Neural cell (in vitro differentiated cells): ENCODE results near the gene BLOC1S5. TPM values are rescaled to one million over a fixed set of nuclear protein-coding genes. Genes with fewer than 3 reads are reported as not detected.

ENCODE experiments used
- H2AFZ ChIP-seq: fragments of 200-600, 300-800 bp; sonication (generic), shearing (Covaris generic); 2 replicates; pipeline ENCODE4 v1.6.0; 2014; ENCODE audit warnings: low read depth, mild to moderate bottlenecking, antibody characterized with exemption, low read length, moderate library complexity
- H3F3A ChIP-seq: fragments of 200-600 bp; shearing (Covaris generic); 2 replicates; pipeline ENCODE4 v1.6.1; 2016; ENCODE audit warnings: mild to moderate bottlenecking, moderate library complexity, mixed read lengths, antibody characterized with exemption, low read length; ENCODE audit not compliant: insufficient read depth, poor library complexity, severe bottlenecking
- H3K27ac ChIP-seq: fragments of 200-600, 300-800 bp; sonication (generic), shearing (Covaris generic); 2 replicates; pipeline ENCODE4 v1.5.1; 2014; ENCODE audit warnings: mild to moderate bottlenecking, low read length, moderate library complexity
- H3K27me3 ChIP-seq: fragments of 300-800, 200-600 bp; sonication (generic), shearing (Covaris generic); 2 replicates; pipeline ENCODE4 v1.6.0; 2014; ENCODE audit warnings: mild to moderate bottlenecking, low read depth, low read length, moderate library complexity; ENCODE audit not compliant: insufficient read depth
- H3K36me3 ChIP-seq: fragments of 300-800, 200-600 bp; sonication (generic), shearing (Covaris generic); 2 replicates; pipeline ENCODE4 v1.5.1; 2014; ENCODE audit warnings: mild to moderate bottlenecking, antibody characterized with exemption, low read length, moderate library complexity; ENCODE audit not compliant: insufficient read depth
- H3K4me2 ChIP-seq: fragments of 300-800, 200-600 bp; sonication (generic), shearing (Covaris generic); 2 replicates; pipeline ENCODE4 v1.6.0; 2014; ENCODE audit warnings: mild to moderate bottlenecking, low read length
- H3K4me3 ChIP-seq: fragments of 300-800, 200-600 bp; sonication (generic), shearing (Covaris generic); 2 replicates; pipeline ENCODE4 v1.5.1; 2014; ENCODE audit warnings: mild to moderate bottlenecking, low read length, moderate library complexity
- H3K79me2 ChIP-seq: fragments of 200-600 bp; shearing (Covaris generic); replicated peaks from 2 replicates; pipeline ENCODE4 v1.6.0; 2014; ENCODE audit warnings: mild to moderate bottlenecking, low read length, moderate library complexity; ENCODE audit not compliant: insufficient read depth
- H3K9ac ChIP-seq: fragments of 300-800, 200-600 bp; sonication (generic), shearing (Covaris generic); 2 replicates; pipeline ENCODE4 v1.6.1; 2016; ENCODE audit warnings: mild to moderate bottlenecking, low read length, mixed read lengths
- H3K9me2 ChIP-seq: fragments of 200-600 bp; shearing (Covaris generic); 2 replicates; pipeline ENCODE4 v1.6.1; 2016; ENCODE audit warnings: mild to moderate bottlenecking, low read length, mixed read lengths; ENCODE audit not compliant: insufficient read depth
- H3K9me3 ChIP-seq: fragments of 200-600, 300-800 bp; sonication (generic), shearing (Covaris generic); 2 replicates; pipeline ENCODE4 v1.6.1; 2016; ENCODE audit warnings: mild to moderate bottlenecking, mixed run types, low read length, moderate library complexity, mixed read lengths
- H4K20me1 ChIP-seq: fragments of 200-600 bp; shearing (Covaris generic); 2 replicates; pipeline ENCODE4 v1.6.1; 2016; ENCODE audit warnings: mild to moderate bottlenecking, mixed run types; ENCODE audit not compliant: insufficient read depth
- EP300 ChIP-seq: fragments of 450-650 bp; conservative IDR thresholded peaks from 2 replicates; pipeline ENCODE4 v1.6.1; 2014; ENCODE audit warnings: antibody characterized with exemption, mild to moderate bottlenecking, moderate library complexity; ENCODE audit not compliant: poor library complexity, severe bottlenecking
- EZH2 ChIP-seq: fragments of 200-600, 300-800 bp; shearing (Covaris generic), sonication (generic); IDR thresholded peaks from 2 replicates; pipeline ENCODE4 v1.6.1; 2014; ENCODE audit warnings: antibody characterized with exemption, low read length, borderline replicate concordance, mild to moderate bottlenecking; ENCODE audit not compliant: insufficient read depth, poor library complexity, severe bottlenecking
- MXI1 ChIP-seq: fragments of 450-650 bp; conservative IDR thresholded peaks from 2 replicates; pipeline ENCODE4 v1.6.1; 2014; ENCODE audit warnings: antibody characterized with exemption, mild to moderate bottlenecking; ENCODE audit not compliant: poor library complexity, severe bottlenecking
- POLR2AphosphoS5 ChIP-seq: IDR thresholded peaks from 2 replicates; pipeline ENCODE4 v1.6.1; 2012
- RAD21 ChIP-seq: fragments of 450-650 bp; conservative IDR thresholded peaks from 2 replicates; pipeline ENCODE4 v1.6.1; 2014; ENCODE audit warnings: antibody characterized with exemption, mild to moderate bottlenecking, moderate library complexity
- SMC3 ChIP-seq: fragments of 450-650 bp; conservative IDR thresholded peaks from 2 replicates; pipeline ENCODE4 v1.6.1; 2014; ENCODE audit warnings: antibody characterized with exemption, mild to moderate bottlenecking, moderate library complexity; ENCODE audit not compliant: poor library complexity
- TAF1 ChIP-seq: IDR thresholded peaks from 2 replicates; pipeline ENCODE4 v1.6.1; 2012; ENCODE audit warnings: low read depth
- polyA plus RNA-seq: library from polyadenylated mRNA; depleted of rRNA; stranded (reverse); fragments of >200 nt; gene quantifications from 2 replicates; pipeline ENCODE4 v1.2.3, GENCODE V29; 2014
- TF ChIP-seq, protein P1 (sequence below): IDR thresholded peaks from 2 replicates; pipeline ENCODE4 v1.6.1; 2012; ENCODE audit warnings: borderline replicate concordance
- TF ChIP-seq, protein P2 (sequence below): fragments of 450-650 bp; IDR thresholded peaks from 2 replicates; pipeline ENCODE4 v1.5.1; 2014; ENCODE audit warnings: antibody characterized with exemption, mild to moderate bottlenecking, moderate library complexity; ENCODE audit not compliant: poor library complexity, severe bottlenecking

Gene BLOC1S5
- polyA plus RNA-seq, 1 donor from 2014 or later: 12.2 TPM

DNA sequence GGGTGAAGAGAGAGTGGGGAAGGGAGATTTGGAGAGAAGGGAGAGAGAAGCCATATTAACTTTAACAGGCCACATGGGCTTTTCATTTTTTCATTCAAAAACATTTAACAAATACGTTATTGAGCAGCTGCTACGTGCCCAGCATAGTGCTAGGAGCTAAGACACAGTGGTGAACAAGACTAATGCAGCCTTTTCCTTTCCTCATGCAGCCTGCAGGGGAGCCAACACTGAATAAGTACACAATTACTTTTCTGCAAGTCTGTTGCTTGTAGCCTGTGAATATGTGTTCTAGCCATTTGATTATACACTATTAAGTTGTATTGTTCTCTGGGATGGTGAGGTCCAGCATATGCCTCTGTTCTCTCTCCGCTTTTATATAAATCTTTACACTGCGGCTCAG, 1.9 kb upstream of the BLOC1S5 start:
- Histone ChIP-seq H3F3A (no peaks in the 10 kb centered on the region), H3K36me3 (no peaks in the 10 kb centered on the region), H3K9ac (no peak overlapping the region), H3K27ac (no peak overlapping the region), H4K20me1 (no peaks in the 10 kb centered on the region), H3K9me2 (no peaks in the 10 kb centered on the region), H3K79me2 (no peaks in the 10 kb centered on the region), H2AFZ (no peak overlapping the region), H3K4me2 (no peak overlapping the region), H3K4me3 (no peak overlapping the region), H3K9me3 (no peaks in the 10 kb centered on the region), H3K27me3 (no peaks in the 10 kb centered on the region)
- TF ChIP-seq, protein P1, sequence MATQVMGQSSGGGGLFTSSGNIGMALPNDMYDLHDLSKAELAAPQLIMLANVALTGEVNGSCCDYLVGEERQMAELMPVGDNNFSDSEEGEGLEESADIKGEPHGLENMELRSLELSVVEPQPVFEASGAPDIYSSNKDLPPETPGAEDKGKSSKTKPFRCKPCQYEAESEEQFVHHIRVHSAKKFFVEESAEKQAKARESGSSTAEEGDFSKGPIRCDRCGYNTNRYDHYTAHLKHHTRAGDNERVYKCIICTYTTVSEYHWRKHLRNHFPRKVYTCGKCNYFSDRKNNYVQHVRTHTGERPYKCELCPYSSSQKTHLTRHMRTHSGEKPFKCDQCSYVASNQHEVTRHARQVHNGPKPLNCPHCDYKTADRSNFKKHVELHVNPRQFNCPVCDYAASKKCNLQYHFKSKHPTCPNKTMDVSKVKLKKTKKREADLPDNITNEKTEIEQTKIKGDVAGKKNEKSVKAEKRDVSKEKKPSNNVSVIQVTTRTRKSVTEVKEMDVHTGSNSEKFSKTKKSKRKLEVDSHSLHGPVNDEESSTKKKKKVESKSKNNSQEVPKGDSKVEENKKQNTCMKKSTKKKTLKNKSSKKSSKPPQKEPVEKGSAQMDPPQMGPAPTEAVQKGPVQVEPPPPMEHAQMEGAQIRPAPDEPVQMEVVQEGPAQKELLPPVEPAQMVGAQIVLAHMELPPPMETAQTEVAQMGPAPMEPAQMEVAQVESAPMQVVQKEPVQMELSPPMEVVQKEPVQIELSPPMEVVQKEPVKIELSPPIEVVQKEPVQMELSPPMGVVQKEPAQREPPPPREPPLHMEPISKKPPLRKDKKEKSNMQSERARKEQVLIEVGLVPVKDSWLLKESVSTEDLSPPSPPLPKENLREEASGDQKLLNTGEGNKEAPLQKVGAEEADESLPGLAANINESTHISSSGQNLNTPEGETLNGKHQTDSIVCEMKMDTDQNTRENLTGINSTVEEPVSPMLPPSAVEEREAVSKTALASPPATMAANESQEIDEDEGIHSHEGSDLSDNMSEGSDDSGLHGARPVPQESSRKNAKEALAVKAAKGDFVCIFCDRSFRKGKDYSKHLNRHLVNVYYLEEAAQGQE: no peak
- no peak for TF ChIP-seq TAF1
- TF ChIP-seq MXI1: no peak
- TF ChIP-seq POLR2AphosphoS5: no peak
- TF ChIP-seq, protein P2, sequence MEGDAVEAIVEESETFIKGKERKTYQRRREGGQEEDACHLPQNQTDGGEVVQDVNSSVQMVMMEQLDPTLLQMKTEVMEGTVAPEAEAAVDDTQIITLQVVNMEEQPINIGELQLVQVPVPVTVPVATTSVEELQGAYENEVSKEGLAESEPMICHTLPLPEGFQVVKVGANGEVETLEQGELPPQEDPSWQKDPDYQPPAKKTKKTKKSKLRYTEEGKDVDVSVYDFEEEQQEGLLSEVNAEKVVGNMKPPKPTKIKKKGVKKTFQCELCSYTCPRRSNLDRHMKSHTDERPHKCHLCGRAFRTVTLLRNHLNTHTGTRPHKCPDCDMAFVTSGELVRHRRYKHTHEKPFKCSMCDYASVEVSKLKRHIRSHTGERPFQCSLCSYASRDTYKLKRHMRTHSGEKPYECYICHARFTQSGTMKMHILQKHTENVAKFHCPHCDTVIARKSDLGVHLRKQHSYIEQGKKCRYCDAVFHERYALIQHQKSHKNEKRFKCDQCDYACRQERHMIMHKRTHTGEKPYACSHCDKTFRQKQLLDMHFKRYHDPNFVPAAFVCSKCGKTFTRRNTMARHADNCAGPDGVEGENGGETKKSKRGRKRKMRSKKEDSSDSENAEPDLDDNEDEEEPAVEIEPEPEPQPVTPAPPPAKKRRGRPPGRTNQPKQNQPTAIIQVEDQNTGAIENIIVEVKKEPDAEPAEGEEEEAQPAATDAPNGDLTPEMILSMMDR: no peak
- TF ChIP-seq SMC3: no peak

DNA sequence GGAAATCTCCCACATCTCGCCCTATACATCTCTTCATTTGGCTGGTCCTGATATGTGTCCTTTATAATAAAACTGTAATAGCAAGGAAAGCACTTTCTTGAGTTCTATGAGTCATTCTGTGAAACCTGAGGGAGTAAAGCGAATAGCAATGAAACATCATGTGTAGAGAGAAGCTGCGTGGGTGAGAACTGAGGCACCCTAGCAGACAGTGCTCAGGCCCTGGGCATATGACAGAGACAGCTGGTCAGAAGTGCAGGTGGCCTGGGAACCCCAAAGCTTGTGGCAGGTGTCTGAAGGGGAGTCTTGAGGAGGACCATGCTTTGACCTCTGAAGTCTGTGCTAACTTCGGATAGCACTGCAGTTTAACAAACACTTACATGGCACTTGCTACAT, 1.3 kb upstream of the BLOC1S5 start:
- Histone ChIP-seq H3K79me2 (no peaks in the 10 kb centered on the region), H3K4me2 (no peak overlapping the region), H4K20me1 (no peaks in the 10 kb centered on the region), H3K4me3 (no peak overlapping the region), H3K36me3 (no peaks in the 10 kb centered on the region), H3K9me2 (no peaks in the 10 kb centered on the region), H3K27me3 (no peaks in the 10 kb centered on the region), H3K27ac (no peak overlapping the region), H2AFZ (no peak overlapping the region), H3F3A (no peaks in the 10 kb centered on the region), H3K9ac (no peak overlapping the region), H3K9me3 (no peaks in the 10 kb centered on the region)
- TF ChIP-seq RAD21: no peak
- TF ChIP-seq, protein P1: no peak
- TF ChIP-seq TAF1: no peak
- TF ChIP-seq MXI1: no peak
- no peak for TF ChIP-seq POLR2AphosphoS5
- no peak for TF ChIP-seq EP300
- TF ChIP-seq, protein P2: no peak
- no peak for TF ChIP-seq SMC3
- TF ChIP-seq EZH2: no peak
